ENCODE results near the gene RNPEP. TPM values are rescaled to one million over a fixed set of nuclear protein-coding genes. Genes with fewer than 3 reads are reported as not detected.

Gene RNPEP
- polyA plus RNA-seq, 3 donors = 108 to 153 (median 127) TPM

DNA sequence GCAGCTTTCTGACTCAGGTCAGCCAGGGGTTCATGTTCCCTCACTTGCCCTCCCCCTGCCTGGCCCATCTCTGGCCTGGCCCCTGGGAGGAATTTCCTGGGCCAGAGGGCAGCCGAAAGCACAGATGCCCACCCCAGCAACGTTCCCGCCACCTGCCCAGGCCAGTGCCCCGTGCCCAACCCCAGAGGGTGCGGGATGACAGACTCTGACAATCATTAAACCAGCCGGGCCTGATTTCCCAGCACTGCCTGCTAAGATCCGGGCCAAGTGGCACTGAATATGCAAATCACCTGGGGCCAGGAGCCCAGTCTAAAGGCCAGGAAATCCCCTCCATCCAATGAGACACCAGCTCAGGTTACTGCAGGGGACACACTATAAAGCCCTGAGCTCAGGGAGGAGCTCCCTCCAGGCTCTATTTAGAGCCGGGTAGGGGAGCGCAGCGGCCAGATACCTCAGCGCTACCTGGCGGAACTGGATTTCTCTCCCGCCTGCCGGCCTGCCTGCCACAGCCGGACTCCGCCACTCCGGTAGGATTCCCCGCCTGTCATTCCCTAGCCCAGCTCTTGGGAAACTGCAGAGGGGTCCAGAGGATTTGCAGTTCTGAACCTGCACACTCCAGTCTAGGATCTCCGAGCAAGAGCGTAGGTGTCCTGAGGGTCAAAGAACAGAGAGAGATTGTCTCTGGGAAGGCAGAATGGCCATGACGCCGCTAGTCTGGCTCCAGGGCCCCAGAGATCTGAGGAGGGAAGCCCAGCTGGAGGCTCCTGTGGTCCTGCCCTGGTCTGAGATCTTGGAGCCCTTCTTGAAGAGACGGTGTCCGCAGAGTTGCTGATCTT is 27.9 kb downstream of the RNPEP start, which contains the start of gene ELF3:
Gene ELF3 (plus strand): TSS at position 408 of the 836 bp plus-strand sequence. CDS start 550 bp downstream, outside the sequence.
- no peaks in the 10 kb centered on the region for H3K4me1 ChIP-seq (ENCODE audit: control insufficient read depth in 1 of 2, insufficient read depth in 2 of 2, low read length in 2 of 2)
- H3K79me2 ChIP-seq (ENCODE audit: insufficient read depth, low read length) = no peaks in the 10 kb centered on the region
- peak within 1 kb of the TSS in 1 of 7 donors; percentile 13 for H3K27ac Mint-ChIP-seq
- H3K9me3 Mint-ChIP-seq = no peaks in the 10 kb centered on the region
- peaks cover 0 to 2% (median 1%) of the 10 kb centered on the region in 3 donors for H3K27me3 Mint-ChIP-seq (ENCODE audit: low read depth in 3 of 3)
- TF ChIP-seq, protein P1, sequence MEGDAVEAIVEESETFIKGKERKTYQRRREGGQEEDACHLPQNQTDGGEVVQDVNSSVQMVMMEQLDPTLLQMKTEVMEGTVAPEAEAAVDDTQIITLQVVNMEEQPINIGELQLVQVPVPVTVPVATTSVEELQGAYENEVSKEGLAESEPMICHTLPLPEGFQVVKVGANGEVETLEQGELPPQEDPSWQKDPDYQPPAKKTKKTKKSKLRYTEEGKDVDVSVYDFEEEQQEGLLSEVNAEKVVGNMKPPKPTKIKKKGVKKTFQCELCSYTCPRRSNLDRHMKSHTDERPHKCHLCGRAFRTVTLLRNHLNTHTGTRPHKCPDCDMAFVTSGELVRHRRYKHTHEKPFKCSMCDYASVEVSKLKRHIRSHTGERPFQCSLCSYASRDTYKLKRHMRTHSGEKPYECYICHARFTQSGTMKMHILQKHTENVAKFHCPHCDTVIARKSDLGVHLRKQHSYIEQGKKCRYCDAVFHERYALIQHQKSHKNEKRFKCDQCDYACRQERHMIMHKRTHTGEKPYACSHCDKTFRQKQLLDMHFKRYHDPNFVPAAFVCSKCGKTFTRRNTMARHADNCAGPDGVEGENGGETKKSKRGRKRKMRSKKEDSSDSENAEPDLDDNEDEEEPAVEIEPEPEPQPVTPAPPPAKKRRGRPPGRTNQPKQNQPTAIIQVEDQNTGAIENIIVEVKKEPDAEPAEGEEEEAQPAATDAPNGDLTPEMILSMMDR (IDR thresholded peaks at IDR 0.05) = no peak
- intact Hi-C loops (cut with micrococcal nuclease) = no loop called here
- H4K20me1 ChIP-seq (ENCODE audit: insufficient read depth, low read length) = peaks cover 12% of the 10 kb centered on the region
- H3K36me3 ChIP-seq (replicated peaks in 1 of 2; ENCODE audit: control insufficient read depth in 1 of 2, insufficient read depth in 2 of 2, low read length in 2 of 2) = peaks cover 22 to 57% of the 10 kb centered on the region in 2 donors
- no peak within 1 kb of the TSS for H3K4me2 ChIP-seq (replicated peaks; ENCODE audit: extremely low read depth, low read length, poor library complexity, severe bottlenecking)
- WGBS (ENCODE audit: insufficient coverage) = 98% methylated on average over 21 of the region's 24 CpGs
- H3K4me3 Mint-ChIP-seq = no peak within 1 kb of the TSS
- no peaks in the 10 kb centered on the region for H3K4me1 Mint-ChIP-seq
- H3K4me3 ChIP-seq (replicated peaks in 1 of 3; ENCODE audit: low read depth in 2 of 3, low read length in 3 of 3) = no peak within 1 kb of the TSS
- H3K9me3 ChIP-seq (replicated peaks in 1 of 2; ENCODE audit: control insufficient read depth in 1 of 2, insufficient read depth in 1 of 2, low read length in 2 of 2) = no peaks in the 10 kb centered on the region
- H3K27ac ChIP-seq (ENCODE audit: low read depth in 1 of 2, low read length in 2 of 2) = no peak within 1 kb of the TSS
- H3K36me3 Mint-ChIP-seq = peaks cover 26 to 54% of the 10 kb centered on the region in 2 donors
- DNase-seq = no peak
- no peaks in the 10 kb centered on the region for H3K27me3 ChIP-seq (ENCODE audit: control insufficient read depth in 2 of 2, insufficient read depth in 2 of 2, low read length in 2 of 2)
- H3K9ac ChIP-seq (ENCODE audit: insufficient read depth, low read length, poor library complexity, severe bottlenecking) = no peak within 1 kb of the TSS
- H2AFZ ChIP-seq (ENCODE audit: insufficient read depth, low read depth, low read length, poor library complexity, severe bottlenecking) = no peak within 1 kb of the TSS

DNA sequence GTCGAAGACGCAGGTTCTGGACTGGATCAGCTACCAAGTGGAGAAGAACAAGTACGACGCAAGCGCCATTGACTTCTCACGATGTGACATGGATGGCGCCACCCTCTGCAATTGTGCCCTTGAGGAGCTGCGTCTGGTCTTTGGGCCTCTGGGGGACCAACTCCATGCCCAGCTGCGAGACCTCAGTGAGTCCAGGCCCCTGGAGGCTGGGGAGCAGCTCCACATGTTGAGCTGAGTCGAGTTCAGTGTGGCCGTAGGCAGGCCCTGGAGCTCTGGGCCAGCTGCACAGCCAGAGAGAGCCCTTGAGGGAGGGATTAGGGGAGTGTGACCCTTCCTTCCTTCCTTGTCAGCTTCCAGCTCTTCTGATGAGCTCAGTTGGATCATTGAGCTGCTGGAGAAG is 29.5 kb downstream of the RNPEP start:
- DNase-seq = no peak
- Histone ChIP-seq H3K27me3 (ENCODE audit: control insufficient read depth in 2 of 2, insufficient read depth in 2 of 2, low read length in 2 of 2) (no peaks in the 10 kb centered on the region), H3K36me3 (replicated peaks in 1 of 2; ENCODE audit: control insufficient read depth in 1 of 2, insufficient read depth in 2 of 2, low read length in 2 of 2) (peaks cover 9 to 45% of the 10 kb centered on the region in 2 donors), H3K4me1 (ENCODE audit: control insufficient read depth in 1 of 2, insufficient read depth in 2 of 2, low read length in 2 of 2) (no peaks in the 10 kb centered on the region), H3K9me3 (replicated peaks in 1 of 2; ENCODE audit: control insufficient read depth in 1 of 2, insufficient read depth in 1 of 2, low read length in 2 of 2) (no peaks in the 10 kb centered on the region), H3K79me2 (ENCODE audit: insufficient read depth, low read length) (no peaks in the 10 kb centered on the region), H3K4me3 (replicated peaks in 1 of 3; ENCODE audit: low read depth in 2 of 3, low read length in 3 of 3) (no peak overlapping the region), H4K20me1 (ENCODE audit: insufficient read depth, low read length) (peaks cover 9% of the 10 kb centered on the region), H2AFZ (ENCODE audit: insufficient read depth, low read depth, low read length, poor library complexity, severe bottlenecking) (no peak overlapping the region), H3K4me2 (replicated peaks; ENCODE audit: extremely low read depth, low read length, poor library complexity, severe bottlenecking) (no peak overlapping the region), H3K9ac (ENCODE audit: insufficient read depth, low read length, poor library complexity, severe bottlenecking) (no peak overlapping the region), H3K27ac (ENCODE audit: low read depth in 1 of 2, low read length in 2 of 2) (no peak overlapping the region)
- peaks cover 22 to 46% of the 10 kb centered on the region in 2 donors for H3K36me3 Mint-ChIP-seq
- H3K4me3 Mint-ChIP-seq = no peak overlapping the region
- TF ChIP-seq, protein P1 (IDR thresholded peaks at IDR 0.05) = no peak
- intact Hi-C loops (cut with micrococcal nuclease) = no loop called here
- no peaks in the 10 kb centered on the region for H3K4me1 Mint-ChIP-seq
- H3K27me3 Mint-ChIP-seq (ENCODE audit: low read depth in 3 of 3) = peaks cover 1 to 2% (median 1%) of the 10 kb centered on the region in 3 donors
- 98% methylated on average over 11 of the region's 11 CpGs for WGBS (ENCODE audit: insufficient coverage)
- H3K9me3 Mint-ChIP-seq = no peaks in the 10 kb centered on the region
- H3K27ac Mint-ChIP-seq = peak overlapping the region in 1 of 7 donors; percentile 82

Measured in CD14-positive monocyte (primary cell).